ENCODE data around the gene TNRC18.
A peak's percentile ranks its signal among the peaks of the same experiment; 100 is the strongest.

Gene TNRC18

DNA sequence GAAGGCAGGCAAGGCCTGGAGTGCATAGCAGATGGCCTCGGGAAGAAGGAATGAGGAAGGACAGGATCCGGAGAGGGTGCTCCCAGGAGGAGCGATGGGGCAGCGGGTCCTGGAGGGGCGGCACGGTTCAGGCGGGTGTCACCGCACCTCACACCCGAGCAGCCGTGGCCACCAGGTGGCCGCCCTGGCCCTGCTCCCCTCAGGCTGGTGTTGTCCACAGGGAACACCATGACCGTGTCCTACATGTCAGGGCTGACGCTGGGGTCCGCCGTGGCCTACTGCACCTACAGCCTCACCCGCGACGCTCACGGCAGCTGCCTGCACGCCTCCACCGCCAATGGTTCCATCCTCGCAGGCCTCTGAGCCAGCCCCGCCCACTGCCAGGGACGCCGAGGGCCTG, 121.1 kb downstream of the TNRC18 start:
- Histone ChIP-seq H3K79me1 (ENCODE audit: low read length) (no peaks in the 10 kb centered on the region), H3K4me2 (ENCODE audit: low read length) (no peak overlapping the region), H3K36me3 (ENCODE audit: control insufficient read depth, insufficient read depth, low read length) (no peaks in the 10 kb centered on the region), H2BK5ac (ENCODE audit: low read length) (no peak overlapping the region), H3K56ac (ENCODE audit: low read length) (no peak overlapping the region), H3K27ac (ENCODE audit: low read depth, low read length) (no peak overlapping the region), H3K18ac (ENCODE audit: low read length) (no peak overlapping the region), H2BK120ac (ENCODE audit: low read depth, low read length) (no peak overlapping the region), H3K4ac (ENCODE audit: low read depth, low read length) (no peak overlapping the region), H4K8ac (ENCODE audit: low read depth, low read length) (no peak overlapping the region), H2BK15ac (replicated peaks; ENCODE audit: low read depth) (no peak overlapping the region), H4K5ac (ENCODE audit: low read length) (no peak overlapping the region), H3K23ac (ENCODE audit: low read length) (no peak overlapping the region), H3K79me2 (ENCODE audit: control insufficient read depth, insufficient read depth, low read length) (no peaks in the 10 kb centered on the region), H3K4me1 (ENCODE audit: control insufficient read depth, low read depth, low read length) (no peaks in the 10 kb centered on the region), H3K27me3 (ENCODE audit: insufficient read depth, low read length, poor library complexity) (no peaks in the 10 kb centered on the region), H3K9ac (ENCODE audit: low read length) (no peak overlapping the region), H3K4me3 (ENCODE audit: low read length) (no peak overlapping the region), H2AK5ac (ENCODE audit: low read length) (no peak overlapping the region)
- DNase-seq = no peak
- no CpG with 5 or more reads among the region's 25 CpGs for WGBS (ENCODE audit: extremely low coverage, insufficient coverage, low lambda C conversion rate)

DNA sequence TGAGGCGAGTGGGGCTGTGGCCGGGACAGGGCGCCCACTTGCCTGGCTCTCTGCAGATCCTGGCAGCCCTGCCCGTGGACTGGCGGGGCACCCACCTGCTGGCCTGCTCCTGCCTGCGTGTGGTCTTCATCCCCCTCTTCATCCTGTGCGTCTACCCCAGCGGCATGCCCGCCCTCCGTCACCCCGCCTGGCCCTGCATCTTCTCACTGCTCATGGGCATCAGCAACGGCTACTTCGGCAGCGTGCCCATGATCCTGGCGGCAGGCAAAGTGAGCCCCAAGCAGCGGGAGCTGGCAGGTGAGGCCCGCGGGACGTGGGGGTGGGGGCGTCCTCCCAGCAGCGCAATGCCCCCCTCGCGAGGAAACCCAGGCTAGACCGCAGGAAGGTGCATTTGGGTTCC, 123.3 kb downstream of the TNRC18 start:
- no CpG with 5 or more reads among the region's 24 CpGs for WGBS (ENCODE audit: extremely low coverage, insufficient coverage, low lambda C conversion rate)
- no peak overlapping the region for H3K4me2 ChIP-seq (ENCODE audit: low read length)

DNA sequence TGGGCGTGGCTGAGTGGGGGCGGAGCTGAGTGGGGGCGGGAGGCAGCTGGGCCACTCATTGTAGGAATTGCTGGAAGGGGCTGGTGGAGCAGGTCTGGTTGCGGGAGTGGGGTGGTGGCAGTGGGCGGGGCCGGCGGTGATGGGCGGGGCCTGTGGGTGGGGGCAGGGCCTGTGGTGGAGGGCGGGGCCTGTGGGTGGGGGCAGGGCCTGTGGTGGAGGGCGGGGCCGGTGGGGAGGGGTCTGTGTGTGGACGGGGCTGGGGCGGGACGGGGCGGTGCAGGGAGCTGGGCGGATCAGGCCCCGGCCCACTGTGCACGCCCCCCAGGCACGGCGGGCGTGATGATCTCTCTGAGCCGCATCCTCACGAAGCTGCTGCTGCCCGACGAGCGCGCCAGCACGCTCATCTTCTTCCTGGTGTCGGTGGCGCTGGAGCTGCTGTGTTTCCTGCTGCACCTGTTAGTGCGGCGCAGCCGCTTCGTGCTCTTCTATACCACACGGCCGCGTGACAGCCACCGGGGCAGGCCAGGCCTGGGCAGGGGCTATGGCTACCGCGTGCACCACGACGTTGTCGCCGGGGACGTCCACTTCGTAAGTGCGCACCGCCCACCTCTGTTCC, 126.9 kb downstream of the TNRC18 start:
- Histone ChIP-seq H4K5ac (ENCODE audit: low read length) (no peak overlapping the region), H3K56ac (ENCODE audit: low read length) (no peak overlapping the region), H3K23ac (ENCODE audit: low read length) (no peak overlapping the region), H3K79me2 (ENCODE audit: control insufficient read depth, insufficient read depth, low read length) (no peaks in the 10 kb centered on the region), H3K27ac (ENCODE audit: low read depth, low read length) (no peak overlapping the region), H3K4me3 (ENCODE audit: low read length) (no peak overlapping the region), H3K27me3 (ENCODE audit: insufficient read depth, low read length, poor library complexity) (no peaks in the 10 kb centered on the region), H3K4me1 (ENCODE audit: control insufficient read depth, low read depth, low read length) (no peaks in the 10 kb centered on the region), H3K9ac (ENCODE audit: low read length) (no peak overlapping the region), H3K36me3 (ENCODE audit: control insufficient read depth, insufficient read depth, low read length) (no peaks in the 10 kb centered on the region), H3K4me2 (ENCODE audit: low read length) (peak overlapping the region; percentile 52), H3K79me1 (ENCODE audit: low read length) (no peaks in the 10 kb centered on the region), H4K8ac (ENCODE audit: low read depth, low read length) (no peak overlapping the region), H3K18ac (ENCODE audit: low read length) (no peak overlapping the region), H2BK5ac (ENCODE audit: low read length) (no peak overlapping the region), H2BK120ac (ENCODE audit: low read depth, low read length) (no peak overlapping the region), H2AK5ac (ENCODE audit: low read length) (no peak overlapping the region), H3K4ac (ENCODE audit: low read depth, low read length) (no peak overlapping the region), H2BK15ac (replicated peaks; ENCODE audit: low read depth) (no peak overlapping the region)
- no CpG with 5 or more reads among the region's 48 CpGs for WGBS (ENCODE audit: extremely low coverage, insufficient coverage, low lambda C conversion rate)
- DNase-seq = peak; percentile 85

More for the DNA sequence above, 123.3 kb downstream of the TNRC18 start:
- Histone ChIP-seq H4K5ac (ENCODE audit: low read length) (no peak overlapping the region), H3K4me3 (ENCODE audit: low read length) (no peak overlapping the region), H4K8ac (ENCODE audit: low read depth, low read length) (no peak overlapping the region), H3K56ac (ENCODE audit: low read length) (no peak overlapping the region), H3K27ac (ENCODE audit: low read depth, low read length) (no peak overlapping the region), H3K18ac (ENCODE audit: low read length) (no peak overlapping the region), H2AK5ac (ENCODE audit: low read length) (no peak overlapping the region), H2BK15ac (replicated peaks; ENCODE audit: low read depth) (no peak overlapping the region), H3K27me3 (ENCODE audit: insufficient read depth, low read length, poor library complexity) (no peaks in the 10 kb centered on the region), H3K4me1 (ENCODE audit: control insufficient read depth, low read depth, low read length) (no peaks in the 10 kb centered on the region), H3K9ac (ENCODE audit: low read length) (no peak overlapping the region), H2BK120ac (ENCODE audit: low read depth, low read length) (no peak overlapping the region), H3K4ac (ENCODE audit: low read depth, low read length) (no peak overlapping the region), H3K36me3 (ENCODE audit: control insufficient read depth, insufficient read depth, low read length) (no peaks in the 10 kb centered on the region), H3K79me1 (ENCODE audit: low read length) (no peaks in the 10 kb centered on the region), H3K79me2 (ENCODE audit: control insufficient read depth, insufficient read depth, low read length) (no peaks in the 10 kb centered on the region), H3K23ac (ENCODE audit: low read length) (no peak overlapping the region), H2BK5ac (ENCODE audit: low read length) (no peak overlapping the region)
- DNase-seq = no peak

DNA sequence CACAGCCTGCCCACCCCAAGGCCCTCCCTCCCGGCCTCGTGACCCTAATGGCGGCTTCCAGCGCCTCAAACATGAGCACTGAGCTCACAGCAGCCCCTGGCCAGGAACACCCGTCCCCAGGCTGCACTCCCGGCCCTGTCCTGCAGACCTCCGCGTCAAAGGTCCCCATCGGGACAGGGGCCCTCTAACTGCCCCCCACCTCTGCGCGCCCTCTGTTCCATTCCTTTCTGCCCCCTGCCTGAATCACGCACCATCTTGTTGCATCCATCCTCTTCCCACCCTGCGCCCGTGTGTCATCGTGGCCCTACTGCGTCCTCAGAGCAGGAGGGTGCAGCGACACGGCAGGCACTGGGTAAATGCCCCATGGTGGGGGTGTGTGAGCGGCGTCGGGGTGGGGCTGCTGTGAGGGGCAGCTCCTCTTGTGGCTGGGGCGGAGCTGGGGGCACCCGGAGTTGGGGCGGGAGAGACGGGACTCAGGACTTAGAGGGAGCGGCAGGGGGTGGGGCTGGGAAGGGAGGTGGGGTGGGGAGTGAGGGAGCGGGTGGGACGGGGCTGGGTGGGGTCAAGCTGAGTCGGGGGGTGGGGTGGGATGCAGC, 127.5 kb downstream of the TNRC18 start:
- H3K79me2 ChIP-seq (ENCODE audit: control insufficient read depth, insufficient read depth, low read length) = no peaks in the 10 kb centered on the region
- H3K79me1 ChIP-seq (ENCODE audit: low read length) = no peaks in the 10 kb centered on the region
- no peak overlapping the region for H2AK5ac ChIP-seq (ENCODE audit: low read length)
- H4K8ac ChIP-seq (ENCODE audit: low read depth, low read length) = no peak overlapping the region
- H3K27me3 ChIP-seq (ENCODE audit: insufficient read depth, low read length, poor library complexity) = no peaks in the 10 kb centered on the region
- H3K27ac ChIP-seq (ENCODE audit: low read depth, low read length) = no peak overlapping the region
- H3K36me3 ChIP-seq (ENCODE audit: control insufficient read depth, insufficient read depth, low read length) = no peaks in the 10 kb centered on the region
- H2BK120ac ChIP-seq (ENCODE audit: low read depth, low read length) = no peak overlapping the region
- no peak overlapping the region for H3K4ac ChIP-seq (ENCODE audit: low read depth, low read length)
- H2BK15ac ChIP-seq (replicated peaks; ENCODE audit: low read depth) = no peak overlapping the region
- DNase-seq = peak; percentile 46
- H3K4me3 ChIP-seq (ENCODE audit: low read length) = peak overlapping the region; percentile 19
- no peak overlapping the region for H3K23ac ChIP-seq (ENCODE audit: low read length)
- no peaks in the 10 kb centered on the region for H3K4me1 ChIP-seq (ENCODE audit: control insufficient read depth, low read depth, low read length)
- no CpG with 5 or more reads among the region's 29 CpGs for WGBS (ENCODE audit: extremely low coverage, insufficient coverage, low lambda C conversion rate)
- H3K4me2 ChIP-seq (ENCODE audit: low read length) = peak overlapping the region; percentile 56
- H3K18ac ChIP-seq (ENCODE audit: low read length) = no peak overlapping the region
- no peak overlapping the region for H2BK5ac ChIP-seq (ENCODE audit: low read length)
- H3K9ac ChIP-seq (ENCODE audit: low read length) = peak overlapping the region; percentile 65
- H4K5ac ChIP-seq (ENCODE audit: low read length) = no peak overlapping the region
- H3K56ac ChIP-seq (ENCODE audit: low read length) = peak overlapping the region; percentile 80

DNA sequence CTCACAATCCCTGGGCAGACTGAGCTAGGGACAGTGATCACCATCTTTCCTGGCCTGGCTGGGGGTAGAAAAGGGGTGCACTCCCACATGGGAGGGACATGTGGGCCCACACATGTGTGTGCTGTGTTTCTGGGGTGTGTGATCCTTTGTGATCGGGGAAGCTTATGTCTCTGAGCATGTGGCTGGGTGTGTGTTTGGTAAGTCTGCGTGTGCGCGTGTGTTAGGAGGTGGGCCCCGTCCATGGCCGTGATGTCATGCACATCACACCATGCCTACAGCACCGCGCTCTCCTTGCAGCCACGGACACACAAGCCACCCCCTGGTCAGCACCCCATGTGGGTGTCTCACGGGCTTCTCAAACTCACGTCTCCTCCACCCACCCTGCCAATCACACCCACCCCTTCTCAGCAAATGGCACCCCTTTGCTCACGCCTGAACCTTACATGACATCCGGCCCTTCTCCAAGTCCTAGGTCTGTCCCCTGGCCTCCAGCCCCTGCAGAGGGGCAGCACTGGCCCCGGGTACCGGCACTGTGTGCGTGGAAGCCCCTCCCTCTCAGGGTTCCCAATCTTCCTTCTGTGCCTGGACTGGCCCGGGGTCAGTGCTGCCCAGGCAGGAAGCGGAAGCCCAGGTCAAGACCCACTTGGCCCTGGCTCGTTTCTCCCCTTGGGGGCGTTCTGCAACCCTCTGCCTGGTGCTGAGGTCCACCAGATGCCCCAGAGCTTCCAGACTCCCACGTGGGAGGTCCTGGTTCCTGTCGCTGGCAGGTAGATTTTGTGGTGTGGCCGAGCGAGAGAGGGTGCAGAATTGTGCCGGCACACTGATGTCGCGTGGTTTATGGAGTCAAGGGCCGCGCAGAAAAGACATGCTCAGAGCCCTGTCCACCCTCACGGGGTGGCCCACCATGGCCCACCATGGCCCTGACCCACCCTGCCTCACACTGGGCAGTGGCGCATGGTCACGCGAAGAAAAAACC, 128.3 kb downstream of the TNRC18 start:
- Histone ChIP-seq H2BK120ac (ENCODE audit: low read depth, low read length) (no peak overlapping the region), H3K36me3 (ENCODE audit: control insufficient read depth, insufficient read depth, low read length) (no peaks in the 10 kb centered on the region), H3K23ac (ENCODE audit: low read length) (no peak overlapping the region), H2AK5ac (ENCODE audit: low read length) (no peak overlapping the region), H2BK5ac (ENCODE audit: low read length) (no peak overlapping the region), H4K8ac (ENCODE audit: low read depth, low read length) (no peak overlapping the region), H3K4ac (ENCODE audit: low read depth, low read length) (no peak overlapping the region), H3K4me2 (ENCODE audit: low read length) (no peak overlapping the region), H3K18ac (ENCODE audit: low read length) (no peak overlapping the region), H4K5ac (ENCODE audit: low read length) (no peak overlapping the region), H3K4me3 (ENCODE audit: low read length) (no peak overlapping the region), H2BK15ac (replicated peaks; ENCODE audit: low read depth) (no peak overlapping the region), H3K79me1 (ENCODE audit: low read length) (no peaks in the 10 kb centered on the region), H3K9ac (ENCODE audit: low read length) (peak overlapping the region; percentile 8), H3K4me1 (ENCODE audit: control insufficient read depth, low read depth, low read length) (no peaks in the 10 kb centered on the region), H3K79me2 (ENCODE audit: control insufficient read depth, insufficient read depth, low read length) (no peaks in the 10 kb centered on the region), H3K56ac (ENCODE audit: low read length) (peak overlapping the region; percentile 18), H3K27me3 (ENCODE audit: insufficient read depth, low read length, poor library complexity) (no peaks in the 10 kb centered on the region), H3K27ac (ENCODE audit: low read depth, low read length) (no peak overlapping the region)
- no CpG with 5 or more reads among the region's 33 CpGs for WGBS (ENCODE audit: extremely low coverage, insufficient coverage, low lambda C conversion rate)
- no peak for DNase-seq
